HepG2 (cell line): Measurements from ENCODE around the gene RAC3. TPM values are rescaled to one million over a fixed set of nuclear protein-coding genes. Genes with fewer than 3 reads are reported as not detected.

Experiments
- BORCS8-MEF2B ChIP-seq: sonication (generic); formaldehyde crosslinking; IDR thresholded peaks from 2 replicates; pipeline ENCODE4 v1.8.0; 2022; ENCODE audit warnings: mild to moderate bottlenecking, missing genetic modification reagents
- CHD4 ChIP-seq: fragments of 200-600 bp; sonication (generic); IDR thresholded peaks from 2 replicates; pipeline ENCODE4 v1.7.0; 2017; ENCODE audit warnings: mild to moderate bottlenecking, low read length, borderline replicate concordance
- DMAP1 ChIP-seq: IDR thresholded peaks from 2 replicates; pipeline ENCODE4 v1.6.1; 2016
- FIP1L1 ChIP-seq: fragments of 200-400 bp; formaldehyde crosslinking; IDR thresholded peaks from 2 replicates; pipeline ENCODE4 v1.6.1; 2018; ENCODE audit warnings: low read depth, mild to moderate bottlenecking, low read length, moderate library complexity, borderline replicate concordance; ENCODE audit not compliant: insufficient read depth
- HNRNPL ChIP-seq: fragments of 200-400 bp; formaldehyde crosslinking; IDR thresholded peaks from 2 replicates; pipeline ENCODE4 v1.6.1; 2017; ENCODE audit warnings: mild to moderate bottlenecking, low read depth, low read length
- HNRNPLL ChIP-seq: fragments of 200-400 bp; formaldehyde crosslinking; IDR thresholded peaks from 2 replicates; pipeline ENCODE4 v1.6.1; 2017; ENCODE audit warnings: mild to moderate bottlenecking, low read depth, low read length; ENCODE audit not compliant: poor library complexity, severe bottlenecking
- HOXA7 ChIP-seq: sonication (generic); formaldehyde crosslinking; IDR thresholded peaks from 2 replicates; pipeline ENCODE4 v1.8.1; 2022; ENCODE audit warnings: mild to moderate bottlenecking, missing genetic modification reagents, moderate library complexity
- JUNB ChIP-seq: sonication (generic); formaldehyde crosslinking; IDR thresholded peaks from 2 replicates; pipeline ENCODE4 v1.8.0; 2022; ENCODE audit warnings: missing genetic modification reagents, mild to moderate bottlenecking, borderline replicate concordance
- KDM1A ChIP-seq: IDR thresholded peaks from 2 replicates; pipeline ENCODE4 v1.6.1; 2016; ENCODE audit warnings: missing compliant biosample characterization
- LCORL ChIP-seq, 2 experiments: fragments of 450-650 bp in 1 of 2; sonication (generic) in 1 of 2; formaldehyde crosslinking in 1 of 2; IDR thresholded peaks; 2 replicates each; pipeline versions ENCODE4 v1.5.0 to v1.6.1; 2017 to 2020; ENCODE audit warnings: antibody characterized with exemption in 1 of 2, missing genetic modification reagents in 1 of 2
- PCBP2 ChIP-seq: fragments of 200-400 bp; formaldehyde crosslinking; optimal IDR thresholded peaks from 2 replicates; pipeline ENCODE3; 2018; ENCODE audit warnings: low read length, low read depth; ENCODE audit not compliant: poor library complexity, severe bottlenecking
- SMAD9 ChIP-seq: sonication (generic); formaldehyde crosslinking; IDR thresholded peaks from 2 replicates; pipeline ENCODE4 v1.5.1; 2020; ENCODE audit warnings: mild to moderate bottlenecking, missing genetic modification reagents
- ZFX ChIP-seq: sonication (generic); formaldehyde crosslinking; IDR thresholded peaks from 2 replicates; pipeline ENCODE4 v1.4.0; 2020; ENCODE audit warnings: mild to moderate bottlenecking, low read depth, missing genetic modification reagents, moderate library complexity
- ZNF101 ChIP-seq: sonication (generic); formaldehyde crosslinking; IDR thresholded peaks from 2 replicates; pipeline ENCODE4 v1.4.0; 2020; ENCODE audit warnings: mild to moderate bottlenecking, low read depth, missing genetic modification reagents, borderline replicate concordance
- ZNF558 ChIP-seq: sonication (generic); formaldehyde crosslinking; IDR thresholded peaks from 2 replicates; pipeline ENCODE4 v1.9.0; 2022; ENCODE audit warnings: mild to moderate bottlenecking, missing genetic modification reagents, borderline replicate concordance
- ZNF562 ChIP-seq: sonication (generic); formaldehyde crosslinking; IDR thresholded peaks from 2 replicates; pipeline ENCODE4 v1.8.0; 2022; ENCODE audit warnings: missing genetic modification reagents, borderline replicate concordance
- polyA plus RNA-seq, 8 experiments: library from polyadenylated mRNA; depleted of rRNA in 3 of 8; stranded (reverse) in 7 of 8; unstranded in 1 of 8; fragments of >200 nt; fragmentation: Illumina TruSeq in 4 of 8; extraction: Trizol in 4 of 8; gene quantifications; 2 replicates each; pipeline versions ENCODE4 v1.2.1 to v1.2.3, GENCODE V29; 2011 to 2016; ENCODE audit warnings: low read depth in 4 of 8, missing spikeins in 1 of 8, mixed read lengths in 1 of 8; ENCODE audit not compliant: insufficient read depth in 1 of 8
- total RNA-seq, 5 experiments: library from RNA; depleted of rRNA; stranded (reverse); fragments of >200 nt; fragmentation: Illumina TruSeq; extraction: Trizol; gene quantifications; 2 replicates each; pipeline ENCODE4 v1.2.3, GENCODE V29; 2016; ENCODE audit warnings: low read depth in 1 of 5
- TF ChIP-seq, protein P1 (sequence below): sonication (generic); formaldehyde crosslinking; conservative IDR thresholded peaks from 2 replicates; pipeline ENCODE4 v1.4.0; 2020; ENCODE audit warnings: missing genetic modification reagents
- TF ChIP-seq, protein P2 (sequence below): sonication (generic); formaldehyde crosslinking; conservative IDR thresholded peaks from 2 replicates; pipeline ENCODE4 v1.4.0; 2020; ENCODE audit warnings: missing genetic modification reagents
- TF ChIP-seq, protein P3 (sequence below): sonication (generic); formaldehyde crosslinking; IDR thresholded peaks from 2 replicates; pipeline ENCODE4 v1.4.0; 2020; ENCODE audit warnings: missing genetic modification reagents, mild to moderate bottlenecking, borderline replicate concordance
- TF ChIP-seq, protein P4 (sequence below): sonication (generic); formaldehyde crosslinking; IDR thresholded peaks from 2 replicates; pipeline ENCODE4 v1.5.0; 2020; ENCODE audit warnings: mild to moderate bottlenecking, missing genetic modification reagents

The RAC3 gene
- total and polyA plus RNA-seq, 2 of the 13 experiments (the other 11 are each of a cell fraction or from before 2014, with no cell fraction given), result 10.5 to 21.3 TPM

DNA sequence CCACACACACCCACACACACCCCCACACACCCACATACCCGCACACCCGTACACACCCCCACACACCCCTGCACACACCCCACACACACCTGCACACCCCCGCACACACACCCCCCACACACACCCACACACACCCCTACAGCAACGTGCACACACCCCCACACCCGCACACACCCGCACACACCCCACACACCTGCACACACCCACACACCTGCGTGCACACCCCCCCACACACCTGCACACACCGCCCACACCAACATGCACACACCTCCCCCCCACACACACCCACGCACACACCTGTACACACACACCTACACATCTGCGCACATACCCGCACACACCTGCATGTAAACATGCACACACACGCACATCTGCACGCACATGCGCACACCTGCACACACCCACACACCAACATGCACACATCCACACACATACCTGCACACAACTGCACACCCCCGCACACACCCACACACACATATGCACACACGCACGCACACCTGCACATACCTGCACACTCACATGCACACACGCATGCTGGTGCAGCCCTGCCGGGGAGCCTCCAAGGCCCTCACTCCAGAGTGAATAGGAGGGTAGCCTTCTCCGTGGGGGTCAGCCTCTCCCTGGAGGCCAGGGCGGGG lies 46.6 kb upstream of the RAC3 start (continued):
- TF ChIP-seq PCBP2 (no peak), ZNF562 (CRISPR knock-in tag) (no peak), HNRNPLL (peak; percentile 86), HOXA7 (CRISPR knock-in tag) (no peak), BORCS8-MEF2B (no peak), CHD4 (no peak), FIP1L1 (no peak), KDM1A (CRISPR knock-in tag) (no peak), HNRNPL (peak; percentile 48; the same call in 1 of the 2 replicates), LCORL (IDR thresholded peaks at IDR 0.05) (no peak), LCORL (CRISPR knock-in tag; IDR thresholded peaks at IDR 0.05) (no peak), SMAD9 (CRISPR knock-in tag) (no peak), JUNB (CRISPR knock-in tag) (peak; percentile 20; the same call in 1 of the 2 replicates), DMAP1 (CRISPR knock-in tag) (no peak), ZFX (CRISPR knock-in tag) (no peak), ZNF101 (CRISPR knock-in tag) (no peak), ZNF558 (CRISPR knock-in tag) (no peak)
- TF ChIP-seq, protein P1, sequence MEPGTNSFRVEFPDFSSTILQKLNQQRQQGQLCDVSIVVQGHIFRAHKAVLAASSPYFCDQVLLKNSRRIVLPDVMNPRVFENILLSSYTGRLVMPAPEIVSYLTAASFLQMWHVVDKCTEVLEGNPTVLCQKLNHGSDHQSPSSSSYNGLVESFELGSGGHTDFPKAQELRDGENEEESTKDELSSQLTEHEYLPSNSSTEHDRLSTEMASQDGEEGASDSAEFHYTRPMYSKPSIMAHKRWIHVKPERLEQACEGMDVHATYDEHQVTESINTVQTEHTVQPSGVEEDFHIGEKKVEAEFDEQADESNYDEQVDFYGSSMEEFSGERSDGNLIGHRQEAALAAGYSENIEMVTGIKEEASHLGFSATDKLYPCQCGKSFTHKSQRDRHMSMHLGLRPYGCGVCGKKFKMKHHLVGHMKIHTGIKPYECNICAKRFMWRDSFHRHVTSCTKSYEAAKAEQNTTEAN (CRISPR knock-in tag), result 0 out of 2 replicates have a peak, but pooled peaks have one; percentile 39
- TF ChIP-seq, protein P2, sequence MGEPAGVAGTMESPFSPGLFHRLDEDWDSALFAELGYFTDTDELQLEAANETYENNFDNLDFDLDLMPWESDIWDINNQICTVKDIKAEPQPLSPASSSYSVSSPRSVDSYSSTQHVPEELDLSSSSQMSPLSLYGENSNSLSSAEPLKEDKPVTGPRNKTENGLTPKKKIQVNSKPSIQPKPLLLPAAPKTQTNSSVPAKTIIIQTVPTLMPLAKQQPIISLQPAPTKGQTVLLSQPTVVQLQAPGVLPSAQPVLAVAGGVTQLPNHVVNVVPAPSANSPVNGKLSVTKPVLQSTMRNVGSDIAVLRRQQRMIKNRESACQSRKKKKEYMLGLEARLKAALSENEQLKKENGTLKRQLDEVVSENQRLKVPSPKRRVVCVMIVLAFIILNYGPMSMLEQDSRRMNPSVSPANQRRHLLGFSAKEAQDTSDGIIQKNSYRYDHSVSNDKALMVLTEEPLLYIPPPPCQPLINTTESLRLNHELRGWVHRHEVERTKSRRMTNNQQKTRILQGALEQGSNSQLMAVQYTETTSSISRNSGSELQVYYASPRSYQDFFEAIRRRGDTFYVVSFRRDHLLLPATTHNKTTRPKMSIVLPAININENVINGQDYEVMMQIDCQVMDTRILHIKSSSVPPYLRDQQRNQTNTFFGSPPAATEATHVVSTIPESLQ (CRISPR knock-in tag), result no peak
- TF ChIP-seq, protein P3, sequence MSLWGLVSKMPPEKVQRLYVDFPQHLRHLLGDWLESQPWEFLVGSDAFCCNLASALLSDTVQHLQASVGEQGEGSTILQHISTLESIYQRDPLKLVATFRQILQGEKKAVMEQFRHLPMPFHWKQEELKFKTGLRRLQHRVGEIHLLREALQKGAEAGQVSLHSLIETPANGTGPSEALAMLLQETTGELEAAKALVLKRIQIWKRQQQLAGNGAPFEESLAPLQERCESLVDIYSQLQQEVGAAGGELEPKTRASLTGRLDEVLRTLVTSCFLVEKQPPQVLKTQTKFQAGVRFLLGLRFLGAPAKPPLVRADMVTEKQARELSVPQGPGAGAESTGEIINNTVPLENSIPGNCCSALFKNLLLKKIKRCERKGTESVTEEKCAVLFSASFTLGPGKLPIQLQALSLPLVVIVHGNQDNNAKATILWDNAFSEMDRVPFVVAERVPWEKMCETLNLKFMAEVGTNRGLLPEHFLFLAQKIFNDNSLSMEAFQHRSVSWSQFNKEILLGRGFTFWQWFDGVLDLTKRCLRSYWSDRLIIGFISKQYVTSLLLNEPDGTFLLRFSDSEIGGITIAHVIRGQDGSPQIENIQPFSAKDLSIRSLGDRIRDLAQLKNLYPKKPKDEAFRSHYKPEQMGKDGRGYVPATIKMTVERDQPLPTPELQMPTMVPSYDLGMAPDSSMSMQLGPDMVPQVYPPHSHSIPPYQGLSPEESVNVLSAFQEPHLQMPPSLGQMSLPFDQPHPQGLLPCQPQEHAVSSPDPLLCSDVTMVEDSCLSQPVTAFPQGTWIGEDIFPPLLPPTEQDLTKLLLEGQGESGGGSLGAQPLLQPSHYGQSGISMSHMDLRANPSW (CRISPR knock-in tag), result no peak
- TF ChIP-seq, protein P4, sequence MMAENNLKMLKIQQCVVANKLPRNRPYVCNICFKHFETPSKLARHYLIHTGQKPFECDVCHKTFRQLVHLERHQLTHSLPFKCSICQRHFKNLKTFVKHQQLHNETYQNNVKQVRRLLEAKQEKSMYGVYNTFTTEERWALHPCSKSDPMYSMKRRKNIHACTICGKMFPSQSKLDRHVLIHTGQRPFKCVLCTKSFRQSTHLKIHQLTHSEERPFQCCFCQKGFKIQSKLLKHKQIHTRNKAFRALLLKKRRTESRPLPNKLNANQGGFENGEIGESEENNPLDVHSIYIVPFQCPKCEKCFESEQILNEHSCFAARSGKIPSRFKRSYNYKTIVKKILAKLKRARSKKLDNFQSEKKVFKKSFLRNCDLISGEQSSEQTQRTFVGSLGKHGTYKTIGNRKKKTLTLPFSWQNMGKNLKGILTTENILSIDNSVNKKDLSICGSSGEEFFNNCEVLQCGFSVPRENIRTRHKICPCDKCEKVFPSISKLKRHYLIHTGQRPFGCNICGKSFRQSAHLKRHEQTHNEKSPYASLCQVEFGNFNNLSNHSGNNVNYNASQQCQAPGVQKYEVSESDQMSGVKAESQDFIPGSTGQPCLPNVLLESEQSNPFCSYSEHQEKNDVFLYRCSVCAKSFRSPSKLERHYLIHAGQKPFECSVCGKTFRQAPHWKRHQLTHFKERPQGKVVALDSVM, result no peak
